Fibroblast of the conjunctiva (primary cell): ENCODE measurements around the gene SKI.

Source experiments
- DNase-seq: peaks from one replicate; pipeline ENCODE4 v3.0.0-alpha.2; 2010; ENCODE audit warnings: low read depth

The SKI gene

DNA sequence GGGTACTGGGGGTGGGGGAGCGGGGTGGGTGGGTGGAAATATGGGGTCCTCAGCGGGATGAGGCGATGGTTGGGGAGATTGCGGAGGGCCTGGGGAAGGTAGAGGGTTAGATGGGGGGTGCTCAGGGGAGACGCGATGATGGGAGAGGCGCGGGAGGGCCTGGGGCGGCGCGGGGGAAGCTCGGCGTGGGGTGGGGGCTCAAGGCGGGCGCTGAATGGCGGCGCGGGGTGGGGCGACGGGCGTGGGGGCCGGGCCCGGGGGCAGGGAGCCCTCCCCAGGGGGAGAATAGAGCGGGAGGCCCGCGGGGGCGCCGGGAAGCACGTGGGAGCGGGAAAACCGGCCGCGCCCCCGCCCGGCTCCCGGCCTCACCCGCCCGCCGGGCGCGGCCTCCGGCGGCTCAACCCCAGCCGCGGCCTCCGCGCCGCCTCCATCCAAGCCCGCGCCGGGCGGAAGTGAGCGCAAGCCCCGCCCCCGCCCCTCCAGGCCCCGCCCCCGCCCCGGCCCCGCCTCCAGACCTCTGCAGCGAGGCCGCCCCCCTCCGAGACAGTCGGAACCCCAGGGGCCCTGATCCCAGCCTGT lies 33.7 kb upstream of the SKI start, which contains the start of gene FAAP20:
FAAP20 (minus strand) TSS at position 454 of the 579 bp plus-strand sequence; CDS start at position 431, 23 bp downstream.
- DNase-seq: no peak

DNA sequence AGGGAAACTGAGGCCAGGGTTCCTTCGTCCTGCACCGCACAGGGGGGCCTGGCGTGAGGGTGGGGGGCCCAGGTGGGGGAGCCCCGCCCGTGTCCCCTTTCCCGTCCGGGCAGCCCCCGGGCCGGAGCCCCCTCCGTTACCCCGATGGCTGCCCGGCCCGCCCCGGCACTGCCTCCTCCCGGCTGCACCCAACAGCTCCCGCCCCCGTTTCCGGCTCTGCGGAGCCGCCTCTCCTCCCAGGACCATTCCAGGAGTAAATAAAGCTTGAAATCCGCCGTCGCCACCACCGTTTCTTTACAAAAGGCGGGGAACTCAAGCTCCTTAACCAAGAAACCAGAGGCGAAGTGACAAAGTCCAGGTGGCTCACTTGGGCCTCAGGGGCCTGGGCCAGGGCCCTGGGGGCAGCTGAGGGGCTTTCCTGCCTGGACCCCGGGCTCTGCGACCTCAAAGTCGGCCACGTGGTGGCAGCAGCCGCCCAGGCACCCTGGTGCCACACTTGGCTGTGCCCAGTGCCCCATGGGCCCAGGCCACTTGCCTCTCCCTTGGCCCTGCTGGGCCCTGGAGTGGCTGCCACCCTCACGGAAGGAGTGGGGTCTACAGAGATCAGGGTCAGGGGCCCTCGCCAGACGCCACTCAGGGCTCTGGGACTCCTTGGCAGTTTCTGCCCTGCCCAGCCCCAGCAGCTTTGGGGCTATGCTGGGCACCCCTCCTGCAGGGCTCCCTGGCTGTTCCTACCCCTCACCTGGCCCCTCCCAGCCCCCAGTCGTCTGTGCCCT lies 33.0 kb upstream of the SKI start:
- DNase-seq: peak; percentile 66

DNA sequence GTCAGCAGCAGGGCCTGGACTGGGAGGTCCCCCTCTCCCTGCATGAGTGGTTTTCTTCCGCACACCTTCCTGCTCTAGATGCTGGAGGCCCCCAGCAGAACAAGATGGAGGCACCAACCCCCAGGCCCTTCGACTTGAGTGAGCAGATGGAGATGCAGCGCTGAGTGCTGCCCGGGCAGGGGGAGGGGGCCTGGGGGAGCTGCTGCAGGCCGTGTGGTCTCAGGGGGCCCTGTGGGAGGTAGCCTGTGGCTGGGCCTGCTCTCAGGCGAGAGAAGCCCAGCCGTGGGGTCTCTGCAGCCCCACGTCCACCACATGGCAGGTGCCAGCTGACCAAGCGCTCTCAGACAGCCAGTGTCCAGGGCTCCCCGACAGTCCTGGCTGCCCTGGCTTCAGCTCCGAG lies 32.3 kb upstream of the SKI start:
- no peak for DNase-seq

DNA sequence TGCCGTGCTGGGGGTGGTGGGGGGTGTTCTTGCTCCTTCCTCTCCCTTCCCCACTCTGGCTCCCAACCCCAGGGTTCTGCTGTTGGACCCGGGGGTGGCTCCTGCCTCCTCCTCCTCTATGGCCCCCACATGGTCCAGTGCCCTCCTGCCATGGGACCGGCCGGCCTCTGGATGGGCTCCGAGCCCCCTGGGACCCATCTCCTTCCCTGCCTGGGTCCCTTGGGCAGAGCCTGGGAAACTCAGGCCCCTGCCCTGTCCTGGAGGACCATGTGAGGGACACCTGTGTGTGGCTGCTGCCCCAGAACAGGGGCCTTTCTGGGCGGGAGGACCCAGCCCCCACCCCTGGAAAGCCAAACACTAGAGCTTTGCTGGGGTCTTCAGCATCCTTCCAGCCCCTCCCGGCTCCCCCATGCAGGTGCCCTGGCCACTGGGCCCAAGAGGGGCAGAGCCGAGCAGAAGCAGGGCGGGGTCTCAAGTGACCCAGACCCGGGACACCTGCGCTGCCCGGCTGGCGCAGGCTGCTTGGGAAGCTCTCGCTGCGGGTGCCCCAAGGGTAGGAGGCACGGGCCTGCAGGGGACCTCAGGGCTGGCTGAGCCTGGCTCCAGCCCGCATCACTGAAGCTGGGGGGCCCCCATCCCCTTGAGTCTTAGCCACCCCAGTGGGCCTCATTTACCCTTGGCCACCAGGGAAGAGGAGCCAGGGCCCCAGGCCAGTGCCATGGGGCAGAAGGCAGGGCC lies 31.0 kb upstream of the SKI start:
- no peak for DNase-seq

DNA sequence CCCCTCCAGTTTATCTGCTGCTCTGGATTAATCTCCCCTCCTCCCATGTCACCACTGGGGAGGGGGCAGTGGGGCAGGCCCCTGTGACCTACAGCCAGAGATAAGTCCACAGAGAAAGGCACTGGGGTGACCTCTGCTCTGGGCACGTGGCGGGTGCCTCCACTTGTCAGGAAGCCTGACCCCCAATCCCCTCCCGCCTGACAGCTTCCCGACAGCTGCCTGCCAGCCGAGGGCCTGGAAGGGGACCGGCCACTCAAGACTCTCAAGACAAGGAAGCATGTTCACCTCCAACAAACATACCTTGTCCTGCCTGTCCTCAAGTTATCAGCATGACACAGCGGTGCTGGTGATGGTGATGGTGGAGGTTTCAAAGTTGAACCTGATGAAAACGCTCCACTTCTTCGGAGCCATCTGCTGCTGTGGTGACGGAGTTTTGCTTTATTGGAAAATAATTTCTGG lies 30.4 kb upstream of the SKI start:
- DNase-seq: no peak

DNA sequence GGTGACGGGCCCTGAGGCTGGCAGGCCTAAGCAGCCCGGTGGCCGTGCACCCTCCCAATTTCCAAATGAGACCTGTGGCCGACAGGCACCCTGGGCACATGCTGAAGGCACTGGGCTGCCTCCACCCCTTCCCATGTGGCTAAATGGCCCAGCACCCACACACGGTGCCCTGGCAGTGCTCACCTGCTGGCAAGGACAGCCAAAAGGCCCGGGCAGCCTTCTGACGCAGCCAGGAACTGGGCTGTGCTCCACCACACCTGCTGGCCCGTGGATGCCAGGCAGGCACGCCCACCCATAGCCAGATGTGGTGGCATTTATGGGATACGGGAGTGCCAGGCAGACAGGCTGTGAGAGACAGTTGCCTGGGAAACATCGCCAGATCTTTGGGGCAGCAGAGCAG lies 29.5 kb upstream of the SKI start:
- no peak for DNase-seq

DNA sequence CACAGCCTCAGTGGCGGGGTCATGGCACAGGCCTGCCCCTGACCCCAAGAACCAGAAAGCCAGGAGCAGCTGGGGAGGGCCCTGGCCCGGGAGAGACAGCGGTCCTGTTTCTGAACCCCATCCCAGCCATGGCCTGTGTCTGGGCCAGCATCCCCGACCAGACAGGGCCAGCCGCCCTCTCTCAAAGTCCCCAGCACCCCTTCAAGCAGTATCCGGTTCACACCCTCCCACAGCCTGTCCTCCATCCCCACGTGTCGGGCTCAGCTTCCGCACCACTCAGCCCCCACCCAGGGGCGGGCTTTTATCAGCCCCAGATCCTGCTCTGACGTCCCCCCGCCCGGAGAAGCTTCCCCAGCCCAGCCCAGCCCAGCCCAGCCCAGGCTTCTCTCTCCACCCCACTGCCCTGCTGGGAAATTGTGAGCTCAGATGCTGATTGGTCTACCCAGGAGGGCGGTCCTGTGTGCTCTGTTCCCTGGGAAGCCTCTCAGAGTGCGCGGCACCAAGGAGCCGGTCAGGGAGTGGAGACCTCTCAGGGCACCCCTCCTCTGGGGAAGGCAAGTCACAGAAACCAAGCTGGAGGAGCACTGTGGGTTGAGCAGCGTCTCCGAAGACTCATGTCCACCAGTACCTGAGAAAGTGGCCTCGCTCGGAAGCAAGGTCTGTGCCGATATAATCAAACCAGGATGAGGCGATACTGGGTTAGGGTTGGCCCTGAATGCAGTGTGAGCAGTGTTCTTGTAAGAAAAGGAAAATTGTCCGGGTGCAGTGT lies 28.9 kb upstream of the SKI start:
- peak; percentile 80 for DNase-seq

DNA sequence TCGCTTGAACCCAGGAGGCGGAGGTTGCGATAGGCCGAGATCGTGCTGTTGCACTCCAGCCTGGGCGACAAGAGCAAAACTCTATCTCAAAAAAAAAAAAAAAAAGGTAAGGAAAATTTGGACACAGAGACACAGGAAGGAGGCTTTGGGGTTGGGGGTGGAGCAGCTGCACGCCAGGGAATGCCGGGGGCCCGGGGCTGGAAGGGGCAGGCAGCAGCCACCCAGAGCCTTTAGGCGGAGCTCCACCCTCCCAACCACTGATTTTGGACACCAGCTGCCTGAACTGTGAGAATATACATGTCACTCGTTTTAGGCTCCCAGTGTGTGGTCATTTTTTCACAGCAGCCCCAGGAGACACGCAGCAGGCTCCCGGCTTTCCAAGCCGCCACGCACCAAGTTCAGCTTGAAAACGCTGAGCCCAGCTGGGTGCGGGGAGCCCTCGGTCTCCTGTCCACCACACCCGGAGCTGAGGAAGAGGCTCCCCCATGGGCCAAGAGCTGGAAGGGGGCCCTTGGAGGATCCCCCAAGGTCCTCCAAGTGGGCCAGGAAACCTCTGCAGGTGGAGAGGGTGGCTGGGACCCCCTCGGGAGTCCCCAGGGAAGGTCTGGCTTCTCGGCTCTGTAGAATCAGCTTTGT lies 27.7 kb upstream of the SKI start:
- no peak for DNase-seq

DNA sequence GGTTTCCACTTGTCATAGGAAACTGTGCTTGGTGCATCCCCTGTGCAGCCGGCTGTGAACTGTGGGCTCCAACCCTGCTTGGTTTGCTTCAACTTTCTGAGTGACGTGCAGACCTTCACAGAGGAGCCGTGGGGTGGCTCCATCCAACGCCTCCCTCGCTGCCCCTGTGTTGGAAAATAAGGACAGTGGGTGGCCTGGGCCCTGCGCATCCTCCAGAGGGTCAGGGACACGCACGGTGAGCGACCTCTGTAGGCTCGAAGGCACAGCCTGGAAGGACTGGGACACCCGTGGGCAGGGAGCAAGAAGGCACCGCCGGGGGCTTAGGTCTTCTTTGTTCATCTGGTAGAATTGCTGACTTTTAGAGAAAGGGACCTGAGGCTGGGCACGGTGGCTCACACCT lies 27.1 kb upstream of the SKI start:
- no peak for DNase-seq

DNA sequence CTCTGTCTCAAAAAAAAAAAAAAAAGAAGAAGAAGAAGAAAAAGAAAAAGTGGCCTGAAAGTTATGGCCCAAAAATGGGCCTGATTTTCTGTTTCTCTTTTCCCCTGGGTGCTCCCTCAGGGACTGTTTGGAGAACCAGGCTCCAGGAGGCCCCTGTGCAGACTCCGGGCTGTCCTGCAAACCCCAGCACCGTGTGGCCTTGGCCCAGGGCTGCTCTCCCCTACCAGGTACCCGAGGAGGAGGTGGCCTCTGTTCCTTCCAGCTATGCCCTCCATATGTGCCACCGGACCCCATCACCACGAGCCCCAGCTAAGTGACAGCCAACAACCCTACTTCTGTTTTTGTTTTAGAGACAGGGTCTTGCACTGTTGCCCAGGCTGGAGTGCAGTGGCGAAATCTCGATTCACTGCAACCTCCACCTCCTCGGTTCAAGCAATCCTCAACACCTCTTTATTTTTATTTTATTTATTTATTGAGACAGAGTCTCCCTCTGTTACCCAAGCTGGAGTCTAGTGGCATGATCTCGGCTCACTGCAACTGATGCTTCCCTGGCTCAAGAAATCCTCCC lies 26.0 kb upstream of the SKI start:
- no peak for DNase-seq

DNA sequence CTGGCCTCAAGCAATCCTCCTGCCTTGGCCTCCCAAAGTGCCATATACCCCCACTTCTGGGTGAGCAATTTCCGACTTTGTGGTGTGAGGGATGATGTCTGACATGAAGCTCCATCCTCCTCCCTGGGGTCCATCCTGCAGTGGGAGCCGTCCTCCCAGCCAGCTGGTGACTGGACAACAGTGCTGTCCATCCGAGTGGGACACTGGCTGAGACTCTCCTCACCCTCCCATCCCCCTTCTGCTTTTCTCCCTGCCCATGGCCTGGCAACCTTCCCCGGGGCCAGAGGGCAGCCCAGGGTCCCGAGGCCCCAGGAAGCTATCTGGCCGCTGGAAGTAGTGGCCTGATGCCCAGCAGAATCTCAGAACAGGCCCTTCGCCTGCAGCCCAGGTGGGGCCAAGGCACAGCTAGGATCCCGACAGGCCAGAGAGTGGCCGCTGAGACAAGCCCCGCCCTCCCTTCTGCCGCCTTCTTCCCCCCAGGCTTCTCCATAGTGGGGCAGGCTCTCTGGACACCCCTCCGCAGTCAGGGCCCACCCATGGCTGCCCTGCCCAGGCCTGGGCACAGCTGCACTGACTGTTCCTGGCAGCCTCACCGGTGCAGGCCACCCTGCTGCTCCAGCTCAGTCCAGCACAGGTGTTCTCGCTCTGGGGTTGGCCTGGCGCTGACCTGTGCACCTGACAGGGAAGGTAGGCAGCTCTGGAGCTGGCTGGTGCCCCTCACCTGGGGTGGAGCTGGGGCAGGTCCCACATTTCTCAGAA lies 25.1 kb upstream of the SKI start:
- DNase-seq: no peak

DNA sequence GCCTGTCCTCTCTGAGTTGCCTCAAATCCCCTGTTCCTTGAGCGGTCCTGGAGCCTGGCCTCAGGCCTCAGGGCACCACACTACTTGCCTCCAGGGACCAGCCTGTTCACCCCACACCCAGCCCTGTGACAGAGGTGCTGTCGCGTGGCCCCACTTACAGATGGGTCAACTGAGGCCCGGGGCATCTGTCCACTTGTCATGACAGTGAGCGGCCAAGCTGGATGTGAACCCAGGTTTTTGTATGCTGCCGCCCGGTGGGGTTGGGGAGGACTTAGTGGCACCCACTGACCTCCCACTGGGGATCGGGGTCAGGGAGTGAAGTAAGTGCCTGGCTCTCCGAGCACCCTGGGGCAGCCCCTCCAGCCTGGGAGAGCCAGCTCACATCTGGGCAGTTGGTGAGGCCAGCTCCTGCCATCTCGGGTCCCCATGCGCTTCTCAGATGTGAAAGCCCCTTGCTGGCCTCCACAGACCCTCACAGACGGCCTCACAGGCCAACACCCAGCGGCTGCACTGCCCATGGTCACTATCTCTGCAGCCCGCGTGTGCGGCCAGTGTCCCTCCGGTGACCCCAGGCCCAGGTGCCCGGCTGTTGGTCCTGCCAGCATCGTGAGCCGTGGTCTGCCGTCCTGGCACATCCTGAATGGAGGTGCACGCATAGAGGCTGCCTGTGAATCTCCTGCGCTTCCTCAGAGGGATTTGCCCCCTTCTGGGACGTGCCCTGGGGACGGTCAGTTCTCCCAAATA lies 24.3 kb upstream of the SKI start:
- no peak for DNase-seq

DNA sequence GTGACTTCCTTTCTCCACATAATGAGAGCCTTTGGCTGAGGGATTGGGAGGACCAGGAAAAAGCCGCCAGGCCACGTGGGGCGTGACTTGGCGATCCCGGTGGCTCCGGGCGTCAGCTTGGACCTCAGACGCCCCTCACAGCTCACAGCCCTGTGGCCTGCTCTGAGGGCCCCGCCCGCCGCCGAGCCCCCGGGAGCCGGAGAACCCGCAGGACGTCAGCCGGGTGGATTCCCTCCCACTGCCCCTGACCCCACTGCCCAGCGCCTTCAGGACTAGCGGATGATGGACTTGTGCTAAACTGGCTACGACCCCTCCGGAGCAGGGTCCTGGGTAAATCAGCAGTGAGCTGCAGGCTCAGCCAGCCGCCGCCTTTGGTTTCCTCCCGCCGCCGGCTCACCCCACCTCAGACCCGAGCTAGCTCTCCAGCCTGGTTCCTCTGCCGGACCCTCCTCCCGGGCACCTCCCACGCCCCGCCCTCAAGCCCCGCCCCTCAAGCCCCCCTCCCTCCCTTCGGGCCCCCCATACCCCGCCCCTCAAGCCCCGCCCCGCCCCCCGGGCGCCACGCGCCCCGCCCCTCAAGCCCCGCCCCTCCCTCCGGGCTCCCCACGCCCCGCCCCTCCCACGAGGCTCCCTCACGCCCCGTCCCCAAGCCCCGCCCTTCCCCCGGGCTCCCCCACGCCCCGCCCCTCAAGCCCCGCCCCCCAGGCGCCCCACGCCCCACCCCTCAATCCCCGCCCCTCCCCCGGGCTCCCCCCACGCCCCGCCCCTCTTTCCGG lies 23.5 kb upstream of the SKI start:
- peak; percentile 55 for DNase-seq

DNA sequence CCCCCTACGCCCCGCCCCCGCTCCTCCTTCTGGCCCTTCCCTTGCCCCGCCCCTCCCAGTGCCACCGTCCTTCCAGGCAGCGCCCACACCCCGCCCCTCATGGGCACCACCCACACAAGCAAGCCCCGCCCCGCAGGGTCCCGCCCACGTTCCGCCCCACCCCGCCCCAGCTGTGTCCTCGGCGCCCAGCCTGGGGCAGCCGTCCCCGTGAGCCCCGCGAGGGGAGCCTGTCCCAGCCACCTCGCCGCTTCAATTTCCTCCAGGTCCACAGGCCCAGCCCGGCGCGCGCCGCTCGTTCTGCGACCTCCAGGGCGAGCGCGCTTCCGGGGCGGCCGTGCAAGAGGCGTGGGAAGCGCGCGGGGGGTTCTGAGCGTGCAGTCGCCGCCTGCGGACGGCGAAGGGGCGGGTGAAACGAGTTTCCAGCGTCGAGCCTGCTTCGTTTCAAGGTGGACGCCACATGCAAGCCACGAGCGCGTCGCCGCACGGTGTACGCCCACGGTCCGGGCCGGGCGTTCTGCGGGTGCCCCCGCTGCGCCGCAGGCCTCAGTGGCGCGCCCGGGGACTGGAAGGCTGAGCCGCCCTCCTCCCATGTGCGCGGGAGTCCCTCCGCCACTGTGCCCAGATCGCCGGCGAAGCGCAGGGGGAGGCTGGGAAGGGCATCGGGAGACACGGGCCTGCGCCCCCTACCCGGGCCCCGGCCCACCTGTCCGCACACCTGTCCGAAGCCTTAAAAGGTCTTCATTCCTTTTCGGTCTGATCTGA lies 22.7 kb upstream of the SKI start:
- peak; percentile 92 for DNase-seq

DNA sequence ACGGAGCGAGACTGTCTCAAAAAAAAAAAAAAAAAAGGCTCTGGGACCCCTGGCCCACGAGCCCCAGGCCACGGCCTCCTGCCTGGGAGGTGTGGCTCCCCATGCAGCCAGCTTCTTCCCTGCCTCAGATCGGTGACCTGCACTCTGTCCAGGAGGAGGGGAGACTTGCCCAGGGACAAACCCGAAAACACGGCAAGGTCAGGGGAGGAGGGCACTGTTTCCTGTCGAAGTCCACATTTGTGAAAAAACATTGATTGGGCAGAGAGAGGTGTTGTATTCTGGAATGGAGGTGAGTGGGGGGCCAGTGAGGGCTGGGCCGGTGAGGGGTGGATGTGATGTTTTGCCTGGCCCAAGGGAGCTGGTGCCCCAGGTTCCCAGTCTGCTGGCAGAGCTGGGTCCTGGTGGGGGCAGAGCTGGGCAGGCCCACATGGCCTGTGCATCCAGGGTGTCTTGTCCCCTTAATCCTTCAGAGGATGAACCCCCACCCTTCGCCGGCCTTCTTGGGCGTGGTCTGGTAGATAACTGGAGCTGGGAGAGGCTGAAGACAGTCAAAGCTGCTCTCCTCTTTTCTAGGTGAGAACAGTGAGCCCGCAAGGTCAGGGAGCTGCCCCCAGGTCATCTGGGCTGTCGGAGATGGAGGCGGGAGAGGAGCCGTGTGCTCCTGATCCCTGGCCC lies 21.2 kb upstream of the SKI start:
- no peak for DNase-seq

DNA sequence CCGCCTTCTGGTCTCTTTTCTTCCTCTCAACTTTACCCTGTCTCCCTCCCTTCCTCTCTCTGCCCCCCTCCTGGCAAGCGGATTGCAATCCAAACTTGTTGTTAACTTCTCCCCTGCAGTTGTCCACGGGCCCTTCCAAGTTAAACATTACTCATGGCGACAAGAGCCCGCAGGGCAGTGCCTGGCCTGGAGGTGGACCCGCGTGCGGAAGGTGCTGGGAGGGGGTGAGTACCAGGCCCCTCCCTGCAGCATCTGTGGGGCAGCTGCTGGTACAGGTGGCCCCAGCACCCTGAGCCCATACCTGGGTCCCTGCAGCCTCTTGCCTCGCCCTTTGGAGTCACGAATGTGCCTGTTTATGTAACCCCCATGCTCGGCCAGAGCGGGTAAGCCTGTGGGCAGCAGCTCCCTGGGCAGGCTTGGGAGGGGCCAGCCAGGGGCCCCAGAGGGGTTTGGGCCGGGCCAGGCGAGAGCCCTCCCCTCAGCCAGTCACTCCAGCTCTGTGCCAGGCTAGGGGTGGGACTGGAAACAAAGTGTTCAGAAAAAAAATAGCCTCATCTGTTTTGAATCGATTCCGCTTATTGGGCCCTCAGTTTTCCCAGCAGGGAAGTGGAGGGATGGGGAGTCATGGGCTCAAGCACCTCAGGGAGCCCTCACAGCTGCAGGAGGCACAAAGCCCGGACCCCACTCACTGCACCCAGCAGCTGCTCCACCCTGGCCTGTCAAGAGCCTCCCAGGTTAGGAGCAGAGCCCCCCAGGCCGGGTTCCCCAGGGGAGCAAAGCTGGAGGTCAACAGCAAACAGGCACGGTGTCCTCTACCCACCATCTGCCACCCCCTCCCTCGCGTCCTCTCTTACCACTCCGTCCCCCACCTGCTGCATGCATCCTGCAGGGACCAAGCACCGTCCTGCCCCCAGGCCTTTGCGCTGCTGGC lies 19.5 kb upstream of the SKI start:
- peak; percentile 94 for DNase-seq
